Right lobe of liver (tissue), 4 donors: ENCODE measurements around the gene RHBDD1.

Experiments
- POLR2A ChIP-seq: fragments of 450-650 bp; IDR thresholded peaks from one replicate; pipeline ENCODE4 v1.6.1; 2017; ENCODE audit warnings: antibody characterized with exemption, mild to moderate bottlenecking
- TF ChIP-seq, protein P1 (sequence below), 4 donors: fragments of 200-600 bp in 3 of 4; fragments of 450-650 bp in 1 of 4; IDR thresholded peaks; one replicate each; pipeline versions ENCODE4 v1.5.1 to v1.8.0; 2016 to 2022; ENCODE audit warnings: antibody characterized with exemption in 4 of 4, mild to moderate bottlenecking in 2 of 4
- donor health status: DM: no; HTN: no; CAD: no.
- donor health status: DM: no; HTN: no; CAD: no.
- donor health status: DM: no; HTN: yes; CAD: no.

DNA sequence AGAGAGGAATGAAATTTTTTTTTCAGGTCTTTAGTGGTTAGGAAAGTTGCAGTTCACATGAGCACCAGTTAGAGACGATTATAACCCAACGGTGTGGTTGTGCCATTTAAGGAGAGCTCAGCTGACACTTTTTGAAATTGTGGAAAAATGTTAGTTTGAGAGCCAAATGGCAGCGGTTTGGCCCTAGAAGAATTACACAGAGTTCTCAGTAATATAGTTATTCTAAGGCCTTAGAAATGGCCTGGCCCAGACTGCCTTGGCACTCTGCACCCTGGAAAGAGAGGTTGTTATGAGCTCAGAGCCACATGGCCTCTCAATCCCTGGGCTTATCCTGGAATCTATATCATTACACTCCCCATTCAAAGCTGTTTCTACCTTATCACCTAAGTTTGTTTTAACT, 117.4 kb downstream of the RHBDD1 start:
- TF ChIP-seq POLR2A = no peak
- TF ChIP-seq, protein P1, sequence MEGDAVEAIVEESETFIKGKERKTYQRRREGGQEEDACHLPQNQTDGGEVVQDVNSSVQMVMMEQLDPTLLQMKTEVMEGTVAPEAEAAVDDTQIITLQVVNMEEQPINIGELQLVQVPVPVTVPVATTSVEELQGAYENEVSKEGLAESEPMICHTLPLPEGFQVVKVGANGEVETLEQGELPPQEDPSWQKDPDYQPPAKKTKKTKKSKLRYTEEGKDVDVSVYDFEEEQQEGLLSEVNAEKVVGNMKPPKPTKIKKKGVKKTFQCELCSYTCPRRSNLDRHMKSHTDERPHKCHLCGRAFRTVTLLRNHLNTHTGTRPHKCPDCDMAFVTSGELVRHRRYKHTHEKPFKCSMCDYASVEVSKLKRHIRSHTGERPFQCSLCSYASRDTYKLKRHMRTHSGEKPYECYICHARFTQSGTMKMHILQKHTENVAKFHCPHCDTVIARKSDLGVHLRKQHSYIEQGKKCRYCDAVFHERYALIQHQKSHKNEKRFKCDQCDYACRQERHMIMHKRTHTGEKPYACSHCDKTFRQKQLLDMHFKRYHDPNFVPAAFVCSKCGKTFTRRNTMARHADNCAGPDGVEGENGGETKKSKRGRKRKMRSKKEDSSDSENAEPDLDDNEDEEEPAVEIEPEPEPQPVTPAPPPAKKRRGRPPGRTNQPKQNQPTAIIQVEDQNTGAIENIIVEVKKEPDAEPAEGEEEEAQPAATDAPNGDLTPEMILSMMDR (IDR thresholded peaks at IDR 0.05) = no peak
